Kidney capillary endothelial cell (primary cell): Measurements from ENCODE around the gene LAMA1.
"Not testable (repeated sequence)": the region's sequence is repeated elsewhere in the genome, so short reads cannot be mapped to it uniquely, and the experiment has no call there.

Experiments
- DNase-seq: peaks from one replicate; pipeline ENCODE4 v3.0.0-alpha.2; 2018; ENCODE audit warnings: low spot score

LAMA1 gene

GRCh38 chr18:6947338-6948030 lies 170.1 kb downstream of the LAMA1 start:
- no peak for DNase-seq

DNA sequence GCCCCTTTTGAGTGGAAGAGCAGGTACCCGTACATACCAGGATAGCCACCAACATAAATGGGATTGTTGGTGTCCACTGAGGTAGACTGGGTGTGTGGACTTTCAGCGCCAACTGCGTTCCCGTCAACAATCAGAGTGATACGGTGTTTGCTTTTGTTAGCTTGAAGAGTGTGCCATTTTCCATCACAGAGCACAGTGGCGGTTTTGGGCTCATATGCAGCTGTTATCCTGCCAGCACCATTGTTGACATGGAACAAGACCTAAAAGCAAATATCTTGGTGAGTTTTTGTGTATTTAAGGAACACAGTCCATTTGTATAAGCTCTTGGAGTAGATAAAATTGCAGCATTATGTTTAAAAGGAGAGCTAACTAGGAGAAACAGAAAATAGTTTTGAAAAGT lies 174.5 kb downstream of the LAMA1 start:
- DNase-seq = no peak

DNA sequence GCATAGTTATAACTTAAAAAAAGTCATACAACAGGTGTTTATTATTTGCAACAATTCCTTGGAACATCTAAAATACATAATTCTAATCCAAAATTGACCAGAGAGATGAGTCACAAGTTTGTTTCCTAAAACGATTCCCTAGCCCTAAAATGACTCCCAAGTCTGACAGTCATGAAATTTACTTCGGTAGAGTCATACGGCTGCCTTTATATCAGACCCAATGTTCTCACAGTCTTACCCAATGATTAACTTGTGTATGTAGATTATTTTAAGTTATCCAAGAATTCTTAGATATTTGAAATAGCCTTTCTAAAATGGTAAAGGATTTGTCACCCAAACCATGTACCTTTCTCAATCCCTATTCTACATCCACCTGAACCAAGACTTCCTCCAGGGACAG lies 174.9 kb downstream of the LAMA1 start:
- no peak for DNase-seq

GRCh38 chr18:6941996-6942395 lies 175.6 kb downstream of the LAMA1 start:
- no peak for DNase-seq

- no peak for DNase-seq
These were observed 177.1 kb downstream of the LAMA1 start for GRCh38 chr18:6940451-6940850.

DNA sequence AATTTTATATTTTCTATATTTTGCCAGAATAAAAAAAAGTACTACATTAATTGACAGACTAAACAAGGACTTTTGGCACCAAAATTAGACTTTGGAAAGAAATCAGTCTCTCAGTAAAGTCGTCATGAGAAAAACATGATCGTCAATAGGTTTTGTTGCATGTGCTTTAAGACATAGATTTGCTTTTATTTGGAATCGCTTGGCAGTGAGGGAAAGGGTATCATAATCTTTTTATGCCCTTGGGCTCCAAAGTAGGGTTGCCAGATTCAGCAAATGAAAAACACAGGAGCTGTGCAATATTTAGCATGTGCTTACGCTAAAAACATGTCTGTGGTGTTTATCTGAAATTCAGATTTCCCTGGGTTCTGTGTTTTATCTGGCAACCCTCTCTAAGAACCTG lies 177.6 kb downstream of the LAMA1 start:
- no peak for DNase-seq

GRCh38 chr18:6938403-6938802 lies 179.2 kb downstream of the LAMA1 start:
- not testable (repeated sequence) for DNase-seq

- peak; percentile 16 for DNase-seq
These were observed 179.6 kb downstream of the LAMA1 start for GRCh38 chr18:6938003-6938402.

- no peak for DNase-seq
These were observed 182.7 kb downstream of the LAMA1 start for GRCh38 chr18:6934859-6935258.

GRCh38 chr18:6929370-6930102 lies 188.1 kb downstream of the LAMA1 start:
- no peak for DNase-seq

DNA sequence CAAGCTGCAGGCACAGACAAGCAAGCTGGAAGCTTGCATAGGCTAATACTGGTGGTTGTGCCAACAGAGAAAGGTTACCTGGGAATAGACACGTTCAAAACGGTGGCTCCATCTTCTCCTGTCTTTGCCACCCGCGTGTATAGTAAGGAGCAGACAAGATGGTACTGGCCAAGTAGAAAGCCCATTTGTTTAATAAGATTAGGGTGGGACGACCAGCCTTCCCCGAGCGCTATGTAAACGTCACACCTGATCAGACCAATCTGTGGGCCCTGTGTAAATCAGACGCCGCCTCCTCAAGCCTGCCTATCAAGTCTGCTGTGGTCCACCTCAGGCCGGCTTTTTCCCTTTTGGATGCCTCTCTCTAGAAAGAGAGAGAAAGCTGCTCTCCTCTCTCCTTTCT lies 189.2 kb downstream of the LAMA1 start:
- no peak for DNase-seq

- no peak for DNase-seq
These were observed 190.4 kb downstream of the LAMA1 start for GRCh38 chr18:6927153-6927552.

- no peak for DNase-seq
These were observed 194.4 kb downstream of the LAMA1 start for GRCh38 chr18:6923220-6923619.

DNA sequence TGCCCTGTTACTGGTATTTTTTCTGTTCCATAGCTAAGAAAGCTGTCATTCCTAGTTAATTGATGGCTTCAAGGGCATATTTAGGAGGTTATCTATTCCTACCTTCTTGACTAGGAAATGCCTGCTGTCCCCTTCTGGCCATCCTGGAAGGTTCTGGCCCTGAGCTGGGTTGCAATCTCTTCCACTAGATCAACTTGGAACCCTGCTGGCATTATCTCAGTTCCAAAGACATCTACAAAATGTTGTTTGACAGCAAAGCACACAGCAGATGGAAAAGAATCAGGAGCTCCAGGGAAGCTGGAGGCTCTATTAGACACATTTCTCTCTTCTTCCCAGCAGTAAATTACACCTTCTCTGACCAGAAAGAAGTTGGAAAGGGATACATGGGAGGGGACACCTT lies 196.0 kb downstream of the LAMA1 start:
- DNase-seq = no peak

DNA sequence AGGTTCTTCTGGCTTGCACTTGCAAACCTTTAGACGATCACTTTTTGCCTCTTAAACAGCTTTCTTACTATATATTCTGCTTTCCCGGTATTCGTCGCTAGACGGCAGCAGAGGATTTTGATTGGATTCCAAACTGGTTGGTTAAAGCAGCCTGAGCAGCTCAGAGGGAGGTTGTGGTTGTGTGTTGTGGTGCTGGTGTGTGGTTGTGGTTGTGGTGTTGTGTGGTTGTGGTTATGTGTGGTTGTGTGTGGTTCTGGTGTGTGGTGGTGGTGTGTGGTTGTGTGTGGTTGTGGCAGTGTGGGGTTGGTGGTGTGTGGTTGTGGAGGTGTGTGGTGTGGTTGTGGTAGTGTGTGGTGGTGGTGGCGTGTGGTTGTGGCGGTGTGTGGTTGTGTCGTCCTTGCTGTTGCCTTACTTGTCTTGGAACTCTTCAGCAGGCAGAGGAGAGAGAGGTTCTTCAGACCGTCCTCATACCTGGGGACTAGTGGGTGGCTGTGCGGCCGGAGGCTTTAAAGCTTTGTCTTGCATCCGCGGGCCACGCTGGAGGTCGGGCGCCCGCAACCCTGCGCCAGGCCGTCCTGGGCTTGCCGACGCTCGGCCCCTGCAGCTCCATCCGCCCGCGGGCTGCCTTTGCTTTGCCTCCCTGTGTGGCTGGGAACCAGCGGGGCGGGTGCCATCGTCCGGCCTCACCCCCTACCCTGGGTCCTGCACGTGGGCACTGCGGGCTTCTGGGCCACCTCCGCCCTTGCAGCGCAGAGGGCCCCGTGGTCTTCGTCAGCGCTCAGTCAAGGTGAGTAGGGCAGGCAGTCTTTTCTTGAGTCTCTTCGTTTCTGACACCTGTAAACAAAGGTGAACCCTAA lies 197.3 kb downstream of the LAMA1 start:
- DNase-seq = peak; percentile 59

DNA sequence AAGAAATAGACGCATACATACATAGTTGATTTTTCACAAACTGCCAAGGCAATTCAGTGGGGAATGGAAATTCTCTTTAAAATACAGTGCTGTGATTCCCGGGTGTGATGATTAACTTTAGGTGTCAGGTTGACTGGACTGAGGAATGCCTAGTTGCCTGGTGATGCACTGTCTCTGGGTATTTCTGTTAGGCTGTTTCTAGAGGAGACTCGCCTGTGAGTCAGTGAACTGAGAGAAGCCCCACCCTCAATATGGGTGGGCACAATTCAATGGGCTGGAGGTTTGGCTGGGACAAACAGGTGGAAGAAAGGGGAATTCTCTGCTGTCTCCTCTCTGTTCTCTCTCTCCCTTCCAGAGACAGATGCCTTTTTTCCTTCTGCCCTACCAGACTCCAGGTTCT lies 200.5 kb downstream of the LAMA1 start:
- DNase-seq = no peak

- DNase-seq = no peak
These were observed 216.2 kb downstream of the LAMA1 start for GRCh38 chr18:6901286-6901926.

DNA sequence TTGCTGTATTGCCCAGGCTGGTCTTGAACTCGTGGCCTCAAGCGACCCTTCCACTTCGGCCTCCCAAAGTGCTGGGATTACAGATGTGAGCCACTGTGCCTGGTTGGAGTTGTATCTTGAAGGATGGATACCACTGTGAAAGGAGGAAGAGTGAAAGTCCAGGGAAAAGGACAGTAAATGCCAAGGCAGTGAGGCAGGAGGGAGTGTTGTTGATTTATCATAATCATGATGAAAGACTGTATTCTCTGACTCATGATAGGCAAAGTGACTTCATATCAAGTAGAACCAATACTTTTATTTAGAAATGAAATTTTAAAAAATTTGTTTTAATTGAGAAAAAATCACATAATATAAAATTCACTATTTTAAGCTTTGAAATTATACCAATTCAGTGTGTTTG lies 225.8 kb downstream of the LAMA1 start:
- no peak for DNase-seq
